Measurements from ENCODE around the gene MED4. TPM values are rescaled to one million over a fixed set of nuclear protein-coding genes. Genes with fewer than 3 reads are reported as not detected.

Gene MED4
- total and polyA plus RNA-seq, 9 of the 15 experiments (the other 6 are each of a cell fraction or from before 2014, with no cell fraction given): 24.5 to 87.3 (median 58.3) TPM

- ATAC-seq (no peak), DNase-seq (ENCODE audit: extremely low read depth in 1 of 4, low spot score in 3 of 4) (no peak), FAIRE-seq (no peak)
- 0% methylated on average over 2 of the region's 2 CpGs for WGBS (ENCODE audit: insufficient coverage, low coverage, missing lambda C conversion rate)
- H3K4me1 ChIP-seq (replicated peaks in 1 of 2; ENCODE audit: control insufficient read depth in 2 of 2, insufficient read depth in 2 of 2, low read length in 2 of 2): peaks cover 0 to 4% of the 10 kb centered on the region in 2 experiments; a peak in 1 of 5 replicates
- H3K79me2 ChIP-seq (ENCODE audit: control insufficient read depth, insufficient read depth, low read length): no peaks in the 10 kb centered on the region
- in situ Hi-C loops (cut with MboI): no loop called here
- H3K4me2 ChIP-seq (ENCODE audit: insufficient read depth, low read length): no peak overlapping the region
- H3K9ac ChIP-seq (ENCODE audit: insufficient read depth in 1 of 2, low read depth in 2 of 2, low read length in 2 of 2): no peak overlapping the region
- H2AFZ ChIP-seq (ENCODE audit: low read depth, low read length): no peak overlapping the region
- H3K4me3 ChIP-seq: no peak overlapping the region
- no peak overlapping the region for H3K27ac ChIP-seq (ENCODE audit: extremely low read depth, low read depth, low read length)
- no peaks in the 10 kb centered on the region for H4K20me1 ChIP-seq (replicated peaks; ENCODE audit: control insufficient read depth, insufficient read depth, low read length)
- POLR2A ChIA-PET: no interaction called here
- H3K36me3 ChIP-seq (ENCODE audit: control insufficient read depth, insufficient read depth, low read length): no peaks in the 10 kb centered on the region
- BruUV-seq (replicated peaks): no TSS peak
- H3K27me3 ChIP-seq (ENCODE audit: control insufficient read depth in 2 of 2, insufficient read depth in 2 of 2, low read length in 2 of 2): no peaks in the 10 kb centered on the region
- H3K9me1 ChIP-seq (ENCODE audit: control insufficient read depth, insufficient read depth, low read length): no peaks in the 10 kb centered on the region
- CTCF ChIA-PET (ENCODE audit: low intra/inter-chr PET ratio): no interaction called here
- TF ChIP-seq TCFL5 (CRISPR knock-in tag; conservative IDR thresholded peaks at IDR 0.05) (no peak), BMI1 (IDR thresholded peaks at IDR 0.05; ENCODE audit: low read length) (no peak), PTRF (tag; IDR thresholded peaks at IDR 0.05) (no peak), THRAP3 (IDR thresholded peaks at IDR 0.05; ENCODE audit: borderline replicate concordance) (no peak), MYBL2 (IDR thresholded peaks at IDR 0.05; ENCODE audit: low read depth) (no peak), MYBL2 (CRISPR knock-in tag; IDR thresholded peaks at IDR 0.05; ENCODE audit: borderline replicate concordance) (no peak), USF1 (CRISPR knock-in tag; IDR thresholded peaks at IDR 0.05) (no peak), ZNF75A (CRISPR knock-in tag; IDR thresholded peaks at IDR 0.05) (no peak), BRD9 (IDR thresholded peaks at IDR 0.05; ENCODE audit: low read depth, partially characterized antibody) (no peak), ZNF717 (CRISPR knock-in tag; IDR thresholded peaks at IDR 0.05) (no peak)
- no peaks in the 10 kb centered on the region for H3K9me3 ChIP-seq (replicated peaks; ENCODE audit: control insufficient read depth, insufficient read depth, low read depth, low read length)
- intact Hi-C loops (cut with micrococcal nuclease): no loop called here
Observed at GRCh38 chr13:48131533-48131932, 36.6 kb upstream of the MED4 start.
